Measurements from ENCODE around the gene DSCAM. TPM values are rescaled to one million over a fixed set of nuclear protein-coding genes. Genes with fewer than 3 reads are reported as not detected.

DSCAM gene
- total RNA-seq, 6 experiments from 2014 or later, result 1.0 to 1.3 (median 1.1) TPM

- no peak overlapping the region for H3K27ac Mint-ChIP-seq
- no peaks in the 10 kb centered on the region for H3K4me1 Mint-ChIP-seq (ENCODE audit: low read depth)
- DNase-seq, result no peak
- 0 out of 2 replicates have a peak, but pooled peaks cover 6% of the 10 kb centered on the region for H3K36me3 Mint-ChIP-seq (ENCODE audit: low read depth)
- H3K9me3 Mint-ChIP-seq, result peaks cover 38% of the 10 kb centered on the region
- H3K4me3 Mint-ChIP-seq, result no peak overlapping the region
- peaks cover 2% of the 10 kb centered on the region; the same call in 1 of the 2 replicates for H3K27me3 Mint-ChIP-seq (ENCODE audit: insufficient read depth)
- TF ChIP-seq CTCF (IDR thresholded peaks at IDR 0.05), result no peak
These were observed 877.1 kb downstream of the DSCAM start for GRCh38 chr21:39969691-39970364.

GRCh38 chr21:39968010-39968409 lies 878.9 kb downstream of the DSCAM start:
- Mint-ChIP-seq H3K27me3 (ENCODE audit: insufficient read depth) (peaks cover 2% of the 10 kb centered on the region), H3K4me3 (no peak overlapping the region), H3K36me3 (ENCODE audit: low read depth) (0 out of 2 replicates have a peak, but pooled peaks cover 6% of the 10 kb centered on the region), H3K4me1 (ENCODE audit: low read depth) (no peaks in the 10 kb centered on the region), H3K27ac (no peak overlapping the region), H3K9me3 (peaks cover 50% of the 10 kb centered on the region)
- no peak for TF ChIP-seq CTCF (IDR thresholded peaks at IDR 0.05)
- no peak for DNase-seq

GRCh38 chr21:39966786-39967185 lies 880.2 kb downstream of the DSCAM start:
- Mint-ChIP-seq H3K9me3 (peaks cover 55% of the 10 kb centered on the region), H3K27me3 (ENCODE audit: insufficient read depth) (peaks cover 2% of the 10 kb centered on the region), H3K4me1 (ENCODE audit: low read depth) (no peaks in the 10 kb centered on the region), H3K4me3 (no peak overlapping the region), H3K27ac (no peak overlapping the region), H3K36me3 (ENCODE audit: low read depth) (0 out of 2 replicates have a peak, but pooled peaks cover 6% of the 10 kb centered on the region)
- no peak for TF ChIP-seq CTCF (IDR thresholded peaks at IDR 0.05)
- DNase-seq, result no peak

- no peak overlapping the region for H3K27ac Mint-ChIP-seq
- peaks cover 12% of the 10 kb centered on the region; the same call in 1 of the 2 replicates for H3K36me3 Mint-ChIP-seq (ENCODE audit: low read depth)
- DNase-seq, result no peak
- peaks cover 2% of the 10 kb centered on the region for H3K27me3 Mint-ChIP-seq (ENCODE audit: insufficient read depth)
- H3K9me3 Mint-ChIP-seq, result peaks cover 63% of the 10 kb centered on the region
- no peak for TF ChIP-seq CTCF (IDR thresholded peaks at IDR 0.05)
- no peak overlapping the region for H3K4me3 Mint-ChIP-seq
- no peaks in the 10 kb centered on the region; the same call in 1 of the 2 replicates for H3K4me1 Mint-ChIP-seq (ENCODE audit: low read depth)
These were observed 881.9 kb downstream of the DSCAM start for GRCh38 chr21:39965026-39965425.

DNA sequence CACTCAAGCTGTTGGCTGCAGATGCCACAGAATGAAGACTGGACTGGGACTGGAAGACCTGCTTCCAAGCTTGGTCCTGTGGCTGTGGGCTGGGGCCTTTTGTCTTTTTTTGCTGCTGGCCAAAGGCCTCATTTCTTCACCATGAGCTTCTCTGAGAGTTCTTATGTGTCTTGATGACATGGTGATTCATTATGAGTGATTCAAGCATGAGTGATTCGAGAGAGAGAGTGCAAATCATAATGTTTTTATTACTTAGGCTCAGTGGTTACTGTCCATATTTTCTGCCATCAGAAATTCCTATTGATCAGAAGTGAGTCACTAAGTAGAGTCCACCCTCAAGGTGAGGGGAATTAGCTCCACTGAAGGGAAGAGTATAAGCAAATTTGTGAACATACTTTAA lies 885.7 kb downstream of the DSCAM start:
- H3K27me3 Mint-ChIP-seq (ENCODE audit: insufficient read depth), result no peaks in the 10 kb centered on the region; the same call in 1 of the 2 replicates
- H3K4me1 Mint-ChIP-seq (ENCODE audit: low read depth), result no peaks in the 10 kb centered on the region; the same call in 1 of the 2 replicates
- no peak overlapping the region for H3K4me3 Mint-ChIP-seq
- H3K27ac Mint-ChIP-seq, result no peak overlapping the region
- DNase-seq, result no peak
- peaks cover 58% of the 10 kb centered on the region for H3K9me3 Mint-ChIP-seq
- TF ChIP-seq CTCF (IDR thresholded peaks at IDR 0.05), result no peak
- H3K36me3 Mint-ChIP-seq (ENCODE audit: low read depth), result peaks cover 13% of the 10 kb centered on the region; the same call in 1 of the 2 replicates

Small RNA genes lying within 50 kb of the gene (microRNA-seq; reads per million reads assigned to microRNA genes)
- not detected for gene MIR4760

Measured in HFFc6 (cell line).